ENCODE measurements around the gene MRPL4. TPM values are rescaled to one million over a fixed set of nuclear protein-coding genes. Genes with fewer than 3 reads are reported as not detected.

MRPL4 gene
- total and polyA plus RNA-seq, 2 of the 13 experiments (the other 11 are each of a cell fraction or from before 2014, with no cell fraction given) = 40.6 to 42.5 TPM

DNA sequence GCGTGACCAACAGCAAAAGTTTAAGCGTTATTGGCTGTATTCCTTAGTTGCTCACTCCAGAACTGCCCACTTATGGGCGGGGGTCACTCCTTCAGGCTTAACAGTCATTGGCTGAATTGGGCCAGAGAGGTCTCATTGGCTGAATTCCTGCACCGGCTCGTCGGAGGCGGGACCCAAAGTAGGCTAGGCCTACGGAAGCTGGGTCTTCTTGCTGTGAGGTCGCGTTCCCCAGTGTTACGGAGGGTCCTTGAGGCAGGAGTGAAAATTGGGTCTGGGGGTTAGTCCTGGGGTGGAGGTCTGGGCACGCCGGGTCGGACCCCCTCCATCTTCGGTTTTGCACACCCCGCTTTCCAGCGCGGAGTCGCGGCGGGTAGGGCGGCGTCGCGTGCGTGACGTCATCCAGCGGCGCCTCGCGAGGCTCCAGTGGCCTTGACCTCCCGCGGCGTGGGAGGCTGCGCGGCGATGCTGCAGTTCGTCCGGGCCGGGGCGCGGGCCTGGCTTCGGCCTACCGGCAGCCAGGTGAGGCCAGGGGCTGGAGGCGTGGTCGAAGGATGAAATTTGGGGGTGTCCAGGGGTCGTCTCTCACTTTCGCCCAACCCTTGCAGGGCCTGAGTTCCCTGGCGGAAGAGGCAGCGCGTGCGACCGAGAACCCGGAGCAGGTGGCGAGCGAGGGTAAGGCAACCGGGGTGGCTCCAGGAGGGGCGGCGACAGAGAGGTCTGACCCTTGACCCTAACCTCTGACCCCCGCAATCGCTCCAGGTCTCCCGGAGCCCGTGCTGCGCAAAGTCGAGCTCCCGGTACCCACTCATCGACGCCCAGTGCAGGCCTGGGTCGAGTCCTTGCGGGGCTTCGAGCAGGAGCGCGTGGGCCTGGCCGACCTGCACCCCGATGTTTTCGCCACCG is at the start of gene MRPL4 (continued):
- TF ChIP-seq, protein P1, sequence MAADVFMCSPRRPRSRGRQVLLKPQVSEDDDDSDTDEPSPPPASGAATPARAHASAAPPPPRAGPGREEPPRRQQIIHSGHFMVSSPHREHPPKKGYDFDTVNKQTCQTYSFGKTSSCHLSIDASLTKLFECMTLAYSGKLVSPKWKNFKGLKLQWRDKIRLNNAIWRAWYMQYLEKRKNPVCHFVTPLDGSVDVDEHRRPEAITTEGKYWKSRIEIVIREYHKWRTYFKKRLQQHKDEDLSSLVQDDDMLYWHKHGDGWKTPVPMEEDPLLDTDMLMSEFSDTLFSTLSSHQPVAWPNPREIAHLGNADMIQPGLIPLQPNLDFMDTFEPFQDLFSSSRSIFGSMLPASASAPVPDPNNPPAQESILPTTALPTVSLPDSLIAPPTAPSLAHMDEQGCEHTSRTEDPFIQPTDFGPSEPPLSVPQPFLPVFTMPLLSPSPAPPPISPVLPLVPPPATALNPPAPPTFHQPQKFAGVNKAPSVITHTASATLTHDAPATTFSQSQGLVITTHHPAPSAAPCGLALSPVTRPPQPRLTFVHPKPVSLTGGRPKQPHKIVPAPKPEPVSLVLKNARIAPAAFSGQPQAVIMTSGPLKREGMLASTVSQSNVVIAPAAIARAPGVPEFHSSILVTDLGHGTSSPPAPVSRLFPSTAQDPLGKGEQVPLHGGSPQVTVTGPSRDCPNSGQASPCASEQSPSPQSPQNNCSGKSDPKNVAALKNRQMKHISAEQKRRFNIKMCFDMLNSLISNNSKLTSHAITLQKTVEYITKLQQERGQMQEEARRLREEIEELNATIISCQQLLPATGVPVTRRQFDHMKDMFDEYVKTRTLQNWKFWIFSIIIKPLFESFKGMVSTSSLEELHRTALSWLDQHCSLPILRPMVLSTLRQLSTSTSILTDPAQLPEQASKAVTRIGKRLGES (CRISPR knock-in tag; IDR thresholded peaks at IDR 0.05; ENCODE audit: borderline replicate concordance) = peak; percentile 54; the same call in 1 of the 2 replicates
- TF ChIP-seq RBM39 (IDR thresholded peaks at IDR 0.05; ENCODE audit: low read depth, low read length, poor library complexity, severe bottlenecking) (peak; percentile 73), EP300 (IDR thresholded peaks at IDR 0.05; ENCODE audit: low read depth in 2 of 2, low read length in 2 of 2) (peak in 1 of 2 experiments; percentile 27; a peak in 1 of 4 replicates), EP300 (CRISPR knock-in tag; IDR thresholded peaks at IDR 0.05; ENCODE audit: borderline replicate concordance) (0 out of 2 replicates have a peak, but pooled peaks have one; percentile 33), ZNF672 (CRISPR knock-in tag; IDR thresholded peaks at IDR 0.05) (no peak), TBX2 (CRISPR knock-in tag; IDR thresholded peaks at IDR 0.05; ENCODE audit: borderline replicate concordance) (peak; percentile 92), STAG1 (CRISPR knock-in tag; IDR thresholded peaks at IDR 0.05) (peak; percentile 4; the same call in 1 of the 2 replicates), JUNB (CRISPR knock-in tag; IDR thresholded peaks at IDR 0.05; ENCODE audit: borderline replicate concordance) (peak; percentile 22; the same call in 1 of the 2 replicates), ZNF333 (CRISPR knock-in tag; IDR thresholded peaks at IDR 0.05; ENCODE audit: borderline replicate concordance) (no peak), ZNF558 (CRISPR knock-in tag; IDR thresholded peaks at IDR 0.05; ENCODE audit: borderline replicate concordance) (peak; percentile 66; the same call in 1 of the 2 replicates), TAF1 (CRISPR knock-in tag; IDR thresholded peaks at IDR 0.05) (peak; percentile 73), SMAD1 (CRISPR knock-in tag; IDR thresholded peaks at IDR 0.05; ENCODE audit: borderline replicate concordance, low read depth) (peak; percentile 93; the same call in 1 of the 2 replicates)
- TF ChIP-seq, protein P2, sequence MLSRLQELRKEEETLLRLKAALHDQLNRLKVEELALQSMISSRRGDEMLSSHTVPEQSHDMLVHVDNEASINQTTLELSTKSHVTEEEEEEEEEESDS (CRISPR knock-in tag; IDR thresholded peaks at IDR 0.05; ENCODE audit: borderline replicate concordance) = no peak
- TF ChIP-seq, protein P3, sequence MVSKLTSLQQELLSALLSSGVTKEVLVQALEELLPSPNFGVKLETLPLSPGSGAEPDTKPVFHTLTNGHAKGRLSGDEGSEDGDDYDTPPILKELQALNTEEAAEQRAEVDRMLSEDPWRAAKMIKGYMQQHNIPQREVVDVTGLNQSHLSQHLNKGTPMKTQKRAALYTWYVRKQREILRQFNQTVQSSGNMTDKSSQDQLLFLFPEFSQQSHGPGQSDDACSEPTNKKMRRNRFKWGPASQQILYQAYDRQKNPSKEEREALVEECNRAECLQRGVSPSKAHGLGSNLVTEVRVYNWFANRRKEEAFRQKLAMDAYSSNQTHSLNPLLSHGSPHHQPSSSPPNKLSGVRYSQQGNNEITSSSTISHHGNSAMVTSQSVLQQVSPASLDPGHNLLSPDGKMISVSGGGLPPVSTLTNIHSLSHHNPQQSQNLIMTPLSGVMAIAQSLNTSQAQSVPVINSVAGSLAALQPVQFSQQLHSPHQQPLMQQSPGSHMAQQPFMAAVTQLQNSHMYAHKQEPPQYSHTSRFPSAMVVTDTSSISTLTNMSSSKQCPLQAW (CRISPR knock-in tag; IDR thresholded peaks at IDR 0.05) = peak; percentile 57
- TF ChIP-seq, protein P4, sequence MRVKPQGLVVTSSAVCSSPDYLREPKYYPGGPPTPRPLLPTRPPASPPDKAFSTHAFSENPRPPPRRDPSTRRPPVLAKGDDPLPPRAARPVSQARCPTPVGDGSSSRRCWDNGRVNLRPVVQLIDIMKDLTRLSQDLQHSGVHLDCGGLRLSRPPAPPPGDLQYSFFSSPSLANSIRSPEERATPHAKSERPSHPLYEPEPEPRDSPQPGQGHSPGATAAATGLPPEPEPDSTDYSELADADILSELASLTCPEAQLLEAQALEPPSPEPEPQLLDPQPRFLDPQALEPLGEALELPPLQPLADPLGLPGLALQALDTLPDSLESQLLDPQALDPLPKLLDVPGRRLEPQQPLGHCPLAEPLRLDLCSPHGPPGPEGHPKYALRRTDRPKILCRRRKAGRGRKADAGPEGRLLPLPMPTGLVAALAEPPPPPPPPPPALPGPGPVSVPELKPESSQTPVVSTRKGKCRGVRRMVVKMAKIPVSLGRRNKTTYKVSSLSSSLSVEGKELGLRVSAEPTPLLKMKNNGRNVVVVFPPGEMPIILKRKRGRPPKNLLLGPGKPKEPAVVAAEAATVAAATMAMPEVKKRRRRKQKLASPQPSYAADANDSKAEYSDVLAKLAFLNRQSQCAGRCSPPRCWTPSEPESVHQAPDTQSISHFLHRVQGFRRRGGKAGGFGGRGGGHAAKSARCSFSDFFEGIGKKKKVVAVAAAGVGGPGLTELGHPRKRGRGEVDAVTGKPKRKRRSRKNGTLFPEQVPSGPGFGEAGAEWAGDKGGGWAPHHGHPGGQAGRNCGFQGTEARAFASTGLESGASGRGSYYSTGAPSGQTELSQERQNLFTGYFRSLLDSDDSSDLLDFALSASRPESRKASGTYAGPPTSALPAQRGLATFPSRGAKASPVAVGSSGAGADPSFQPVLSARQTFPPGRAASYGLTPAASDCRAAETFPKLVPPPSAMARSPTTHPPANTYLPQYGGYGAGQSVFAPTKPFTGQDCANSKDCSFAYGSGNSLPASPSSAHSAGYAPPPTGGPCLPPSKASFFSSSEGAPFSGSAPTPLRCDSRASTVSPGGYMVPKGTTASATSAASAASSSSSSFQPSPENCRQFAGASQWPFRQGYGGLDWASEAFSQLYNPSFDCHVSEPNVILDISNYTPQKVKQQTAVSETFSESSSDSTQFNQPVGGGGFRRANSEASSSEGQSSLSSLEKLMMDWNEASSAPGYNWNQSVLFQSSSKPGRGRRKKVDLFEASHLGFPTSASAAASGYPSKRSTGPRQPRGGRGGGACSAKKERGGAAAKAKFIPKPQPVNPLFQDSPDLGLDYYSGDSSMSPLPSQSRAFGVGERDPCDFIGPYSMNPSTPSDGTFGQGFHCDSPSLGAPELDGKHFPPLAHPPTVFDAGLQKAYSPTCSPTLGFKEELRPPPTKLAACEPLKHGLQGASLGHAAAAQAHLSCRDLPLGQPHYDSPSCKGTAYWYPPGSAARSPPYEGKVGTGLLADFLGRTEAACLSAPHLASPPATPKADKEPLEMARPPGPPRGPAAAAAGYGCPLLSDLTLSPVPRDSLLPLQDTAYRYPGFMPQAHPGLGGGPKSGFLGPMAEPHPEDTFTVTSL (CRISPR knock-in tag; IDR thresholded peaks at IDR 0.05; ENCODE audit: borderline replicate concordance) = no peak

Measured in HepG2 (cell line).